GM20000 (cell line): ENCODE measurements around the gene PPCS.
"Not testable (repeated sequence)": the region's sequence is repeated elsewhere in the genome, so short reads cannot be mapped to it uniquely, and the experiment has no call there.

Source experiments
- DNase-seq: peaks from one replicate; pipeline ENCODE4 v3.0.0; 2012; ENCODE audit warnings: low spot score
- TF ChIP-seq, protein P1 (sequence below): IDR thresholded peaks from 2 replicates; pipeline ENCODE4 v1.5.1; 2012; ENCODE audit warnings: mild to moderate bottlenecking, control low read depth; ENCODE audit errors: extremely low read depth, missing control alignments

Gene PPCS

DNA sequence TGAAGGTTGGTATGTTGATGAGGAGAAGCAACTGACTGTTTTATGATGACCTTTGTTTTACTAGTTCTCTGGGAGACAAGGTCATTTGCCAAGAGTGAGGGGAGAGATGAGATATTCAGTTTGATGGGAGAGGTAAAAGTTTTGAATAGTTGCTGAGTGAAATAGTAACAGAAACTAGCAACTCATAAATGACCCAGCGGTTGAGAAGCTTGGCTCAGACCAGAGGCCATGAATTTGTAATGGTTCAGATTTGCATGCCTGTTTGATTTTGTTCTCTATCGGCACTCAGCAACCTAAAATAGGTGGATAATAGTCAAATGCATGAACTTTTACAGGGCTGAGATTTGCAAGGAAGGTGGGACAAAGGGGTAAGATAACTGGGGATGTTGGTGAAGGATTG, 13.4 kb downstream of the PPCS start:
- peak; percentile 32 for DNase-seq
- TF ChIP-seq, protein P1, sequence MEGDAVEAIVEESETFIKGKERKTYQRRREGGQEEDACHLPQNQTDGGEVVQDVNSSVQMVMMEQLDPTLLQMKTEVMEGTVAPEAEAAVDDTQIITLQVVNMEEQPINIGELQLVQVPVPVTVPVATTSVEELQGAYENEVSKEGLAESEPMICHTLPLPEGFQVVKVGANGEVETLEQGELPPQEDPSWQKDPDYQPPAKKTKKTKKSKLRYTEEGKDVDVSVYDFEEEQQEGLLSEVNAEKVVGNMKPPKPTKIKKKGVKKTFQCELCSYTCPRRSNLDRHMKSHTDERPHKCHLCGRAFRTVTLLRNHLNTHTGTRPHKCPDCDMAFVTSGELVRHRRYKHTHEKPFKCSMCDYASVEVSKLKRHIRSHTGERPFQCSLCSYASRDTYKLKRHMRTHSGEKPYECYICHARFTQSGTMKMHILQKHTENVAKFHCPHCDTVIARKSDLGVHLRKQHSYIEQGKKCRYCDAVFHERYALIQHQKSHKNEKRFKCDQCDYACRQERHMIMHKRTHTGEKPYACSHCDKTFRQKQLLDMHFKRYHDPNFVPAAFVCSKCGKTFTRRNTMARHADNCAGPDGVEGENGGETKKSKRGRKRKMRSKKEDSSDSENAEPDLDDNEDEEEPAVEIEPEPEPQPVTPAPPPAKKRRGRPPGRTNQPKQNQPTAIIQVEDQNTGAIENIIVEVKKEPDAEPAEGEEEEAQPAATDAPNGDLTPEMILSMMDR: no peak

DNA sequence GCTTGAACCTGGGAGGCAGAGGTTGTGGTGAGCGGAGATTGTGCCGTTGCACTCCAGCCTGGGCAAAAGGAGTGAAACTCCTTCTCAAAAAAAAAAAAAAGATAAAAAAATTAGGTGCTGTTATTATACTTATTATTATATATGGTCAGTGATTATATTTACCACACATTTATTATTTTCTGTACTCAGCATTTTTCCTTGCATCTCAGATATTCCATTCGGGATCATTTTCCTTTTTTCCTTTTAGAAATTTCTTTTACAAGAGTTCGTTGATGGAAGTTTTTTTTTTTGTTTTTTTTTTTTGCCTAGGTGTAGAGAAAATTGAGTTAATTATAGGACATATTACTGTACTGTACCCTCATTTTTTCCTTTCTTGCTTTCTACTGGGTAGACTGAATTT, 20.3 kb downstream of the PPCS start:
- no peak for DNase-seq
- TF ChIP-seq, protein P1: no peak

DNA sequence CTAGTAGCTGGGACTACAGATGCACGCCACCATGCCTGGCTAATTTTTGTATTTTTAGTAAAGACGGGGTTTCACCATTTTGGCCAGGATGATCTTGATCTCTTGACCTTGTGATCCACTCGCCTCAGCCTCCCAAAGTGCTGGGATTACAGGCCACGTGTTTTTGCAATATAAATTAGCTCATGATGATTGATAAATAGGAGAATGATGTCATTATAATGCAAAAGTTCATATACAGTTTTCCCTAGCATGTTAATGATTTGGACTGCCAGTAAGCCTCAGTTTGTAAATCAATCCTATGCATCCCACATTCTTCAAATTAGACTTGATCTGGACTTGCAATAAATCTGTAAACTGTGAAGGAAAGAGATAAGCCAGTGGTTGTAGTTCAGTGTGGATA, 21.0 kb downstream of the PPCS start:
- not testable (repeated sequence) for DNase-seq

DNA sequence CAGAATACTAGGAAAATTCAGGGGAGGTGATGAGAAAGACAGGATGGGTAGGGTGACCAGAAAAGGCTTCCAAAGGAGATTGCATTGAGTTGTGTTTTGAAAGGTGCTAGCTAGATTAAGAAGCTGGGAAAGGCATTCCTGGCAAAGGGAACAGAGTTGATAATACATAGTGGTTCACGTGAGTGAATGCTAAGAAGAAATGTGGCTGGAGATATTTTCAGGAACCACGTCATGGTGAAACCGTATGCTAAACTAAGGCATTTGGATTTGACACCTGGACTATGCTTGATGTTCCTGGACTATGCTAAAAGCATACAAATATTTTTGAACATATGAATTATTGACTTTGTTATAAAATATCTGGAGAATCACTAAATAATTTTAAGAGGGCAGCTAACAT, 21.4 kb downstream of the PPCS start:
- TF ChIP-seq, protein P1: no peak
- no peak for DNase-seq

DNA sequence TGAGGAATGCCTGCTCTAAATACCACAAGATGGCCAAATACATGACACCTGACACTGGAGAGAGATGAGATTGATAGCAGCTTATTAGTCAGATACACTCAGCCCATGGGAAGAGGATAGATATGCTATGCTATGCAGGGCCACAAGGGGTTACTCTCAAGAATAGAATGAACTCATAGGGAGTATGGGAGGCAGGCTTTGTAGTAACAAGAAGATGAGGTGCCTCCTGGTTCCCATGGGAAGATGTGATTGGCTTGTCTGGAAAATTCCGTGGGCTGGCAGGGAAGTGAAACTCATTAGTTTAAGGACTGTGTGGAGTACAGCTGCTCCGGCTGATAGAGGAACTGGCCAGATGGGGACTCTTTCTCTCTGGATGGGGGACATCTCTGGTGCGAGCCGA, 23.3 kb downstream of the PPCS start:
- TF ChIP-seq, protein P1: no peak
- DNase-seq: no peak

DNA sequence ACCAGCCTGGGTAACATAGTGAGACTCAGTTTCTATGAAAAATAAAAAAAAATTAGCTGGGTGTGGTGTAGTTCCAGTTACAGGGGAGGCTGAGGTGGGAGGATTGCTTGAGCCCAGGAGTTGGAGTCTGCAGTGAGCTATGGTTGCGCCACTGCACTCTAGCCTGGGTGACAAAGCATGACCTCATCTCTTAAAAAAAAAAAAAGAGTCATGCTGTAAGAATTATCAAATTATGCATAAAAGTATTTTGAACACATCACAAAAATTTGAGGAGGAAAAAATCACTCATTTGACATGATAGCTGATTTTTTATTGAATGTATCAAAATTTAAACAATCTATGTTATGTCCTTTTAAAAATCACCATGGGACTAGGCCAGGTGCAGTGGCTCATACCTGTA, 24.6 kb downstream of the PPCS start:
- DNase-seq: no peak

DNA sequence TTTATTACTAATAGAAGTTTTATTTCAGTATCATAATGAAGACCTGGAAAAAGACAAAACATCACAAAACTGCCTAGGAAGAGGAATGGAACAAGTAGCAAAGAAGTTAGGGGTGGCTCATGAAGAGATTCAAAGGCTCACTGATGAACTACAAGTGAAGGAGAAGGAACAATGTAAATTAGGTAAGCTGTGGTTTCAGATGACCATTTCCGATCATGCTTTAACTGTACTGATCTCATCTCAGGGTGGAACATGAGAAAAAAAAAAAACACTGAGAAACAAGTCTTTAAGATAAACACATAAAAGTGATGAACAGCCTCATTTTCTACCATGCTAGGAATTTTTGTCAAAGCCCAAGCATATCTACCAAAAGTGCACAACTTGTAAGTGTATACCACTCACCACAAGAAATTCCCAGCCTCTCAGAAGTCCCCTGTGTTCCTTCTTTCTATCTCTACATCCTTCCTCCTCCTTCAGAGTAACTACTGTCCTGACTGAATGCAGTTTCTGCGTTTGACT, 26.4 kb downstream of the PPCS start:
- DNase-seq: no peak
- TF ChIP-seq, protein P1: no peak

More for the DNA sequence above, 24.6 kb downstream of the PPCS start:
- TF ChIP-seq, protein P1: no peak

DNA sequence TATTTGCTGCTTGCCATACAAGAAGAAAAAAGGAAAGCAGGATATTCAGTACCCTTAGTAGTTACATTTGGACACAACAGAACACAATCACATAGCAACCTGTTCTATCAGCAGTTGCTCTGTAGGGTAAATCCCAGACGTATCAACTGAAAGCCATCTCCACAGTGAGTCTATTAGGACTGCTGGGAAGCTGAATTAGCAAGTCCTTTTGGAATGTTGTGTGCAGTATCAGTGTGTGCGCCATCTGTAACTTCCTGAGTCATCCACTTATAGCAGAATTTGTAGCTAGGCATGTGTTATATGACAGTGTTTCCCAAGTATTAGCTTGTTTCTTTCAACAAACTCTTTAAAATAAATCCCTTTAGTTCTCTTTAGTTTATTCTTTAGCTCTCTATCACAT, 28.0 kb downstream of the PPCS start:
- DNase-seq: no peak
- TF ChIP-seq, protein P1: no peak
